ENCODE data around the gene ANAPC13.

DNA sequence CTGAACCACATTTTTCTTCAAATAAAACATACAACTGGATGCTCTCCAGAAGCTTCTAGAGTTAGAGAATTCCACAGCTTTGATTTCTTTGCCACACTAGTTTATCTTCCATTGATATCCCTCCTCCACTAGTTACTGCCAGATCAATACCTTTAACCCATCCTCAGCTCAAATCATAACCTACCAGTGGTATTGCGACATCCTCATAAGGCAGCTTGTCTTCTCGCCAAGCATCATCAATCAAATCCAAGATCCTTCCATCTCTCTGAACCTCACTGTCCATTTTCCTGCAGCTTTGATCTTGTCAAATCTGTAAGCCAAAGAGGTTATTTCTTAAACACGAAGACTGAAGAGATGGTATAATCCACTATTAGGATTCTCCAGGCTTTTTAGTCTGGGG is 3.2 kb downstream of the ANAPC13 start:
- TF ChIP-seq, protein P1, sequence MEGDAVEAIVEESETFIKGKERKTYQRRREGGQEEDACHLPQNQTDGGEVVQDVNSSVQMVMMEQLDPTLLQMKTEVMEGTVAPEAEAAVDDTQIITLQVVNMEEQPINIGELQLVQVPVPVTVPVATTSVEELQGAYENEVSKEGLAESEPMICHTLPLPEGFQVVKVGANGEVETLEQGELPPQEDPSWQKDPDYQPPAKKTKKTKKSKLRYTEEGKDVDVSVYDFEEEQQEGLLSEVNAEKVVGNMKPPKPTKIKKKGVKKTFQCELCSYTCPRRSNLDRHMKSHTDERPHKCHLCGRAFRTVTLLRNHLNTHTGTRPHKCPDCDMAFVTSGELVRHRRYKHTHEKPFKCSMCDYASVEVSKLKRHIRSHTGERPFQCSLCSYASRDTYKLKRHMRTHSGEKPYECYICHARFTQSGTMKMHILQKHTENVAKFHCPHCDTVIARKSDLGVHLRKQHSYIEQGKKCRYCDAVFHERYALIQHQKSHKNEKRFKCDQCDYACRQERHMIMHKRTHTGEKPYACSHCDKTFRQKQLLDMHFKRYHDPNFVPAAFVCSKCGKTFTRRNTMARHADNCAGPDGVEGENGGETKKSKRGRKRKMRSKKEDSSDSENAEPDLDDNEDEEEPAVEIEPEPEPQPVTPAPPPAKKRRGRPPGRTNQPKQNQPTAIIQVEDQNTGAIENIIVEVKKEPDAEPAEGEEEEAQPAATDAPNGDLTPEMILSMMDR (IDR thresholded peaks at IDR 0.05 in 2 of 3, conservative IDR thresholded peaks at IDR 0.05 in 1 of 3; ENCODE audit: borderline replicate concordance in 1 of 3, insufficient read depth in 1 of 3, low read depth in 2 of 3, low read length in 2 of 3) = no peak
- no peak for TF ChIP-seq POLR2AphosphoS5 (IDR thresholded peaks at IDR 0.05; ENCODE audit: low read depth, low read length)
- no peak for TF ChIP-seq ZNF274 (IDR thresholded peaks at IDR 0.05; ENCODE audit: low read depth, low read length)
- no peak for TF ChIP-seq SP1 (IDR thresholded peaks at IDR 0.05; ENCODE audit: low read depth)
- no peak for TF ChIP-seq YY1 (IDR thresholded peaks at IDR 0.05; ENCODE audit: extremely low read depth, insufficient replicate concordance, low read depth, low read length)
- no peak for TF ChIP-seq EZH2 (IDR thresholded peaks at IDR 0.05)
- TF ChIP-seq CEBPB (IDR thresholded peaks at IDR 0.05; ENCODE audit: low read depth) = no peak
- TF ChIP-seq EZH2phosphoT487 (IDR thresholded peaks at IDR 0.05; ENCODE audit: borderline replicate concordance) = no peak
- TF ChIP-seq, protein P2, sequence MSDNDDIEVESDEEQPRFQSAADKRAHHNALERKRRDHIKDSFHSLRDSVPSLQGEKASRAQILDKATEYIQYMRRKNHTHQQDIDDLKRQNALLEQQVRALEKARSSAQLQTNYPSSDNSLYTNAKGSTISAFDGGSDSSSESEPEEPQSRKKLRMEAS (IDR thresholded peaks at IDR 0.05) = no peak
- TF ChIP-seq TCF7L2 (IDR thresholded peaks at IDR 0.05; ENCODE audit: borderline replicate concordance, extremely low read depth, insufficient read depth, insufficient read length) = no peak
- TF ChIP-seq, protein P3, sequence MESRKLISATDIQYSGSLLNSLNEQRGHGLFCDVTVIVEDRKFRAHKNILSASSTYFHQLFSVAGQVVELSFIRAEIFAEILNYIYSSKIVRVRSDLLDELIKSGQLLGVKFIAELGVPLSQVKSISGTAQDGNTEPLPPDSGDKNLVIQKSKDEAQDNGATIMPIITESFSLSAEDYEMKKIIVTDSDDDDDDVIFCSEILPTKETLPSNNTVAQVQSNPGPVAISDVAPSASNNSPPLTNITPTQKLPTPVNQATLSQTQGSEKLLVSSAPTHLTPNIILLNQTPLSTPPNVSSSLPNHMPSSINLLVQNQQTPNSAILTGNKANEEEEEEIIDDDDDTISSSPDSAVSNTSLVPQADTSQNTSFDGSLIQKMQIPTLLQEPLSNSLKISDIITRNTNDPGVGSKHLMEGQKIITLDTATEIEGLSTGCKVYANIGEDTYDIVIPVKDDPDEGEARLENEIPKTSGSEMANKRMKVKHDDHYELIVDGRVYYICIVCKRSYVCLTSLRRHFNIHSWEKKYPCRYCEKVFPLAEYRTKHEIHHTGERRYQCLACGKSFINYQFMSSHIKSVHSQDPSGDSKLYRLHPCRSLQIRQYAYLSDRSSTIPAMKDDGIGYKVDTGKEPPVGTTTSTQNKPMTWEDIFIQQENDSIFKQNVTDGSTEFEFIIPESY (IDR thresholded peaks at IDR 0.05; ENCODE audit: extremely low read depth, insufficient replicate concordance, low read length) = no peak
- TF ChIP-seq, protein P4, sequence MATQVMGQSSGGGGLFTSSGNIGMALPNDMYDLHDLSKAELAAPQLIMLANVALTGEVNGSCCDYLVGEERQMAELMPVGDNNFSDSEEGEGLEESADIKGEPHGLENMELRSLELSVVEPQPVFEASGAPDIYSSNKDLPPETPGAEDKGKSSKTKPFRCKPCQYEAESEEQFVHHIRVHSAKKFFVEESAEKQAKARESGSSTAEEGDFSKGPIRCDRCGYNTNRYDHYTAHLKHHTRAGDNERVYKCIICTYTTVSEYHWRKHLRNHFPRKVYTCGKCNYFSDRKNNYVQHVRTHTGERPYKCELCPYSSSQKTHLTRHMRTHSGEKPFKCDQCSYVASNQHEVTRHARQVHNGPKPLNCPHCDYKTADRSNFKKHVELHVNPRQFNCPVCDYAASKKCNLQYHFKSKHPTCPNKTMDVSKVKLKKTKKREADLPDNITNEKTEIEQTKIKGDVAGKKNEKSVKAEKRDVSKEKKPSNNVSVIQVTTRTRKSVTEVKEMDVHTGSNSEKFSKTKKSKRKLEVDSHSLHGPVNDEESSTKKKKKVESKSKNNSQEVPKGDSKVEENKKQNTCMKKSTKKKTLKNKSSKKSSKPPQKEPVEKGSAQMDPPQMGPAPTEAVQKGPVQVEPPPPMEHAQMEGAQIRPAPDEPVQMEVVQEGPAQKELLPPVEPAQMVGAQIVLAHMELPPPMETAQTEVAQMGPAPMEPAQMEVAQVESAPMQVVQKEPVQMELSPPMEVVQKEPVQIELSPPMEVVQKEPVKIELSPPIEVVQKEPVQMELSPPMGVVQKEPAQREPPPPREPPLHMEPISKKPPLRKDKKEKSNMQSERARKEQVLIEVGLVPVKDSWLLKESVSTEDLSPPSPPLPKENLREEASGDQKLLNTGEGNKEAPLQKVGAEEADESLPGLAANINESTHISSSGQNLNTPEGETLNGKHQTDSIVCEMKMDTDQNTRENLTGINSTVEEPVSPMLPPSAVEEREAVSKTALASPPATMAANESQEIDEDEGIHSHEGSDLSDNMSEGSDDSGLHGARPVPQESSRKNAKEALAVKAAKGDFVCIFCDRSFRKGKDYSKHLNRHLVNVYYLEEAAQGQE (IDR thresholded peaks at IDR 0.05; ENCODE audit: low read depth) = no peak
- TF ChIP-seq POLR2A (IDR thresholded peaks at IDR 0.05; ENCODE audit: borderline replicate concordance, extremely low read depth, insufficient read depth, insufficient read length) = no peak

Measured in HCT116 (cell line).